ENCODE measurements around the gene RIMS1.

DNA sequence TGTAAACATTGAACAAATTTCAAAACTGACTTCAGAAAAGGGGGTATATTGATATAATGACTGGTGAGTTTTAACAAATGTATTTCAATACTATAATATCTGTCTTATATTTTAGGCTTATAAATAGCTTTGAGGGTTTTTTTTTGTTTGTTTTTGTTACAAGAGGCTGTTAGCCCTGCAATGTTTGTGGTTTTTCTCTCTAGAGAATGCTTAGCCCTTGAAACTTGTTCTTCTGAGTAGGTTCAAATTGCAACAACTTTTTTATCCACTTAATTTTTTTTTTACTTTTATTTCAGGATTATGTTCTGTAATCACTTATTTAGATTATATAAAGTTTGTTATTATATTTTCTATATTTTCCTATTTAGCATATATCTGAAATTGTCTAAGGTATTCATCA lies 333.2 kb downstream of the RIMS1 start:
- TF ChIP-seq, protein P1, sequence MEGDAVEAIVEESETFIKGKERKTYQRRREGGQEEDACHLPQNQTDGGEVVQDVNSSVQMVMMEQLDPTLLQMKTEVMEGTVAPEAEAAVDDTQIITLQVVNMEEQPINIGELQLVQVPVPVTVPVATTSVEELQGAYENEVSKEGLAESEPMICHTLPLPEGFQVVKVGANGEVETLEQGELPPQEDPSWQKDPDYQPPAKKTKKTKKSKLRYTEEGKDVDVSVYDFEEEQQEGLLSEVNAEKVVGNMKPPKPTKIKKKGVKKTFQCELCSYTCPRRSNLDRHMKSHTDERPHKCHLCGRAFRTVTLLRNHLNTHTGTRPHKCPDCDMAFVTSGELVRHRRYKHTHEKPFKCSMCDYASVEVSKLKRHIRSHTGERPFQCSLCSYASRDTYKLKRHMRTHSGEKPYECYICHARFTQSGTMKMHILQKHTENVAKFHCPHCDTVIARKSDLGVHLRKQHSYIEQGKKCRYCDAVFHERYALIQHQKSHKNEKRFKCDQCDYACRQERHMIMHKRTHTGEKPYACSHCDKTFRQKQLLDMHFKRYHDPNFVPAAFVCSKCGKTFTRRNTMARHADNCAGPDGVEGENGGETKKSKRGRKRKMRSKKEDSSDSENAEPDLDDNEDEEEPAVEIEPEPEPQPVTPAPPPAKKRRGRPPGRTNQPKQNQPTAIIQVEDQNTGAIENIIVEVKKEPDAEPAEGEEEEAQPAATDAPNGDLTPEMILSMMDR (IDR thresholded peaks at IDR 0.05) = no peak
- TF ChIP-seq, protein P2, sequence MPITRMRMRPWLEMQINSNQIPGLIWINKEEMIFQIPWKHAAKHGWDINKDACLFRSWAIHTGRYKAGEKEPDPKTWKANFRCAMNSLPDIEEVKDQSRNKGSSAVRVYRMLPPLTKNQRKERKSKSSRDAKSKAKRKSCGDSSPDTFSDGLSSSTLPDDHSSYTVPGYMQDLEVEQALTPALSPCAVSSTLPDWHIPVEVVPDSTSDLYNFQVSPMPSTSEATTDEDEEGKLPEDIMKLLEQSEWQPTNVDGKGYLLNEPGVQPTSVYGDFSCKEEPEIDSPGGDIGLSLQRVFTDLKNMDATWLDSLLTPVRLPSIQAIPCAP (CRISPR knock-in tag; IDR thresholded peaks at IDR 0.05) = no peak
- TF ChIP-seq ZNF423 (CRISPR knock-in tag; IDR thresholded peaks at IDR 0.05) = no peak
- TF ChIP-seq, protein P3, sequence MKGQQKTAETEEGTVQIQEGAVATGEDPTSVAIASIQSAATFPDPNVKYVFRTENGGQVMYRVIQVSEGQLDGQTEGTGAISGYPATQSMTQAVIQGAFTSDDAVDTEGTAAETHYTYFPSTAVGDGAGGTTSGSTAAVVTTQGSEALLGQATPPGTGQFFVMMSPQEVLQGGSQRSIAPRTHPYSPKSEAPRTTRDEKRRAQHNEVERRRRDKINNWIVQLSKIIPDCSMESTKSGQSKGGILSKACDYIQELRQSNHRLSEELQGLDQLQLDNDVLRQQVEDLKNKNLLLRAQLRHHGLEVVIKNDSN (CRISPR knock-in tag; IDR thresholded peaks at IDR 0.05) = no peak
- TF ChIP-seq, protein P4, sequence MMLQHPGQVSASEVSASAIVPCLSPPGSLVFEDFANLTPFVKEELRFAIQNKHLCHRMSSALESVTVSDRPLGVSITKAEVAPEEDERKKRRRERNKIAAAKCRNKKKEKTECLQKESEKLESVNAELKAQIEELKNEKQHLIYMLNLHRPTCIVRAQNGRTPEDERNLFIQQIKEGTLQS (CRISPR knock-in tag; conservative IDR thresholded peaks at IDR 0.05) = no peak
- TF ChIP-seq, protein P5, sequence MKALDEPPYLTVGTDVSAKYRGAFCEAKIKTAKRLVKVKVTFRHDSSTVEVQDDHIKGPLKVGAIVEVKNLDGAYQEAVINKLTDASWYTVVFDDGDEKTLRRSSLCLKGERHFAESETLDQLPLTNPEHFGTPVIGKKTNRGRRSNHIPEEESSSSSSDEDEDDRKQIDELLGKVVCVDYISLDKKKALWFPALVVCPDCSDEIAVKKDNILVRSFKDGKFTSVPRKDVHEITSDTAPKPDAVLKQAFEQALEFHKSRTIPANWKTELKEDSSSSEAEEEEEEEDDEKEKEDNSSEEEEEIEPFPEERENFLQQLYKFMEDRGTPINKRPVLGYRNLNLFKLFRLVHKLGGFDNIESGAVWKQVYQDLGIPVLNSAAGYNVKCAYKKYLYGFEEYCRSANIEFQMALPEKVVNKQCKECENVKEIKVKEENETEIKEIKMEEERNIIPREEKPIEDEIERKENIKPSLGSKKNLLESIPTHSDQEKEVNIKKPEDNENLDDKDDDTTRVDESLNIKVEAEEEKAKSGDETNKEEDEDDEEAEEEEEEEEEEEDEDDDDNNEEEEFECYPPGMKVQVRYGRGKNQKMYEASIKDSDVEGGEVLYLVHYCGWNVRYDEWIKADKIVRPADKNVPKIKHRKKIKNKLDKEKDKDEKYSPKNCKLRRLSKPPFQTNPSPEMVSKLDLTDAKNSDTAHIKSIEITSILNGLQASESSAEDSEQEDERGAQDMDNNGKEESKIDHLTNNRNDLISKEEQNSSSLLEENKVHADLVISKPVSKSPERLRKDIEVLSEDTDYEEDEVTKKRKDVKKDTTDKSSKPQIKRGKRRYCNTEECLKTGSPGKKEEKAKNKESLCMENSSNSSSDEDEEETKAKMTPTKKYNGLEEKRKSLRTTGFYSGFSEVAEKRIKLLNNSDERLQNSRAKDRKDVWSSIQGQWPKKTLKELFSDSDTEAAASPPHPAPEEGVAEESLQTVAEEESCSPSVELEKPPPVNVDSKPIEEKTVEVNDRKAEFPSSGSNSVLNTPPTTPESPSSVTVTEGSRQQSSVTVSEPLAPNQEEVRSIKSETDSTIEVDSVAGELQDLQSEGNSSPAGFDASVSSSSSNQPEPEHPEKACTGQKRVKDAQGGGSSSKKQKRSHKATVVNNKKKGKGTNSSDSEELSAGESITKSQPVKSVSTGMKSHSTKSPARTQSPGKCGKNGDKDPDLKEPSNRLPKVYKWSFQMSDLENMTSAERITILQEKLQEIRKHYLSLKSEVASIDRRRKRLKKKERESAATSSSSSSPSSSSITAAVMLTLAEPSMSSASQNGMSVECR (CRISPR knock-in tag; IDR thresholded peaks at IDR 0.05; ENCODE audit: borderline replicate concordance) = no peak
- TF ChIP-seq, protein P6, sequence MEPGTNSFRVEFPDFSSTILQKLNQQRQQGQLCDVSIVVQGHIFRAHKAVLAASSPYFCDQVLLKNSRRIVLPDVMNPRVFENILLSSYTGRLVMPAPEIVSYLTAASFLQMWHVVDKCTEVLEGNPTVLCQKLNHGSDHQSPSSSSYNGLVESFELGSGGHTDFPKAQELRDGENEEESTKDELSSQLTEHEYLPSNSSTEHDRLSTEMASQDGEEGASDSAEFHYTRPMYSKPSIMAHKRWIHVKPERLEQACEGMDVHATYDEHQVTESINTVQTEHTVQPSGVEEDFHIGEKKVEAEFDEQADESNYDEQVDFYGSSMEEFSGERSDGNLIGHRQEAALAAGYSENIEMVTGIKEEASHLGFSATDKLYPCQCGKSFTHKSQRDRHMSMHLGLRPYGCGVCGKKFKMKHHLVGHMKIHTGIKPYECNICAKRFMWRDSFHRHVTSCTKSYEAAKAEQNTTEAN (CRISPR knock-in tag; IDR thresholded peaks at IDR 0.05) = no peak

All from WTC11 (cell line).